Uterus (tissue), 2 donors: ENCODE results near the gene LHFPL4.

ENCODE experiments used
- POLR2A ChIP-seq, 2 donors: fragments of 450-650 bp; IDR thresholded peaks; one replicate each; pipeline ENCODE4 v1.6.1; 2016; ENCODE audit warnings: antibody characterized with exemption in 2 of 2, mild to moderate bottlenecking in 1 of 2, moderate library complexity in 1 of 2
- TF ChIP-seq, protein P1 (sequence below), 4 experiments: fragments of 200-600 bp in 2 of 4; fragments of 450-650 bp in 2 of 4; sonication (generic) in 2 of 4; IDR thresholded peaks; one replicate each; pipeline ENCODE4 v1.5.1; 2016 to 2019; ENCODE audit warnings: antibody characterized with exemption in 4 of 4, mild to moderate bottlenecking in 2 of 4, moderate library complexity in 1 of 4

DNA sequence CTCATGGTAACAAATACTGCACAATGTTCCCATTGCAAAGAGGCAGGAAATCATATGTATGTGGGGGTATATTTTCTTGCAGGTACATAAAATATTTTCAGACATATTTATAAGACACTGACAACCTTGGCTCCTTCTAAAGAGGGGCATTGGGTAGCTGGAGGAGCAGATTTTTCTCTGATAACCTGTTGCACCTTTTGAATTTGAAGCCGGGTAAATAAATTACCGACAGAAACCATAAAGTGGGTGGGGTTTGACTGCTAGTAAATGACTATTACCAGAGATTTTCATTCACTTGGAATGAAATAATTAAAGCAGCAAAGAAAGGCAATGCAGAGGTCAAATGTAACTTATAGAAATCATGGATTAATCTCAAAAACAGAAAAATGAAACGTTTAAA is 19.2 kb downstream of the LHFPL4 start:
- TF ChIP-seq, protein P1, sequence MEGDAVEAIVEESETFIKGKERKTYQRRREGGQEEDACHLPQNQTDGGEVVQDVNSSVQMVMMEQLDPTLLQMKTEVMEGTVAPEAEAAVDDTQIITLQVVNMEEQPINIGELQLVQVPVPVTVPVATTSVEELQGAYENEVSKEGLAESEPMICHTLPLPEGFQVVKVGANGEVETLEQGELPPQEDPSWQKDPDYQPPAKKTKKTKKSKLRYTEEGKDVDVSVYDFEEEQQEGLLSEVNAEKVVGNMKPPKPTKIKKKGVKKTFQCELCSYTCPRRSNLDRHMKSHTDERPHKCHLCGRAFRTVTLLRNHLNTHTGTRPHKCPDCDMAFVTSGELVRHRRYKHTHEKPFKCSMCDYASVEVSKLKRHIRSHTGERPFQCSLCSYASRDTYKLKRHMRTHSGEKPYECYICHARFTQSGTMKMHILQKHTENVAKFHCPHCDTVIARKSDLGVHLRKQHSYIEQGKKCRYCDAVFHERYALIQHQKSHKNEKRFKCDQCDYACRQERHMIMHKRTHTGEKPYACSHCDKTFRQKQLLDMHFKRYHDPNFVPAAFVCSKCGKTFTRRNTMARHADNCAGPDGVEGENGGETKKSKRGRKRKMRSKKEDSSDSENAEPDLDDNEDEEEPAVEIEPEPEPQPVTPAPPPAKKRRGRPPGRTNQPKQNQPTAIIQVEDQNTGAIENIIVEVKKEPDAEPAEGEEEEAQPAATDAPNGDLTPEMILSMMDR (IDR thresholded peaks at IDR 0.05), result no peak
- TF ChIP-seq POLR2A (IDR thresholded peaks at IDR 0.05), result no peak
